Astrocyte of the hippocampus (primary cell): ENCODE measurements around the gene SP100.
"Not testable (repeated sequence)": the region's sequence is repeated elsewhere in the genome, so short reads cannot be mapped to it uniquely, and the experiment has no call there.

Source experiments
- DNase-seq: peaks from one replicate; pipeline ENCODE4 v3.0.0; 2011; ENCODE audit warnings: low read depth, low spot score

SP100 gene

DNA sequence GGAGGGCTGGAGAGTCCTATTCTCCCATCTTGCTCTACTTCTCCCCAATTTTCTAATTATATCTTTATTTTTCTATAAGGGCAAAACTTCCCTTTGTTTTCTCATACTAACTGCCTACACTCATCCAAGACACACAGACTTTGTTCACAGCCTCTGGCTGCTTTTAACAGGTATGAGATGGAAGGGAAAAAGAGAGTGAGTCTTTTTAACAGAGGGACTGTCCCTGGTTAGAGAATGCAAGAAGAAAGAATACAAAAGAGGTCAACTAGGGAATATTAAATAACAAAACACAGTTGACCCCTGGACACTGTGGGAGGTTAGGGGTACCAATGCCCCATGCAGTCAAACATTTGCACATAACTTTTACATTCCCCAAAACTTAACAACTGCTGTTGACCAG lies 41.8 kb downstream of the SP100 start:
- DNase-seq, result no peak

DNA sequence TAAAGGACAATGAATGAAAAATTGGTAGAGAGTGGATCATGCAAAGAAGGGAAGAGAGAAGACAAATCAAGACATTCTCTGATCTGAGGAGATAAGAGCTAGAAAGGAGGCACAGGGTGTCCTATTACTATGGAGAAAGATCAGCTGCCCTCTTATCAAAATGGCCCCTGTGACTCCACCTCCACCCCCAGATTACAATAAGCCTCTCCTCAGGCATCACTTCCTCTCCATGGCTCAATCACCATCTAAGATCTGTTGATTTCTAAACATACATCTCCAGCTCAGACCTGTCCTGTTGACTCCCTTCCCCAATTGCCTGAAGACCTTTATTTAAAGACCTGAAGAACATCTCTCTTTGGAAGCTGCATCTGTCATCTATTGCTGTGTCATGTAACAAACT lies 43.2 kb downstream of the SP100 start:
- no peak for DNase-seq

DNA sequence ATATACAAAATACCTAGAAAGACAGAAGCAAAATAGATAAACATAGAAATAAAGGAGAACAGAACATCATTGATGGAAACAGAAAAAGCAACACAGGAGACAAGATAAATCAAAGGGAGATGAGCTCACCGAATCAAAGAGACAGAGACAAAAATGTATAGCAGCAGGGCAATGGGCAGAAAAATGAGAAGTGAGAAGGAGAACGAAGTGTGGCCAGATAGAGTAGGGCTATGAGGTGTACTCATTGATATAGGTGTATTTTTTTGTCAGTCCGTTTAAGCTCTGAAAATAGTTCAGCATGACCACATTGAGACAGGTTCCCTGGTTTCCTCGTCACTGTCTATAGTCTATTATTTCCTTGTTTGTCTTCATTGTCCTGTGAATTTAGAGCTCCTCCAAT lies 55.1 kb downstream of the SP100 start:
- DNase-seq, result no peak

DNA sequence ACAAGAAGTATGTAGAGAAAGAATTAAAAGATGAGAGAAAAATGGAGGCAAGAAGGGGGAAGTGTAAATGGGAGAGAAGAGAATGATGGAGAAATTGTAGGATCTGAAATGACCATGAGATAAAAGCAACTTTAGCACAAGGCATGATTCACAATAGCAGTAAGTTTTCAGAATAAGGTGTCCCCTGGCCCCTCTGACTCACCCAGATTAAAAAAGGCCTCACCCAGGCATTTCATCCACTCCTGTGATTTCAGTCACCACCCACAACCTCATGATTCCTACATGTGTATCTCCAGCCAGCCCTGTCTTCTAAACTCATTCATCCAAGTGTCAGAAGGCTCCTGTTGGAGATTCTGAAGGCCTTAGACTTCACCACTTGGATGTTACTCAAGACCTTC lies 56.6 kb downstream of the SP100 start:
- peak; percentile 29 for DNase-seq

- no peak for DNase-seq
Measured at GRCh38 chr2:230473378-230473777, 57.4 kb downstream of the SP100 start.

DNA sequence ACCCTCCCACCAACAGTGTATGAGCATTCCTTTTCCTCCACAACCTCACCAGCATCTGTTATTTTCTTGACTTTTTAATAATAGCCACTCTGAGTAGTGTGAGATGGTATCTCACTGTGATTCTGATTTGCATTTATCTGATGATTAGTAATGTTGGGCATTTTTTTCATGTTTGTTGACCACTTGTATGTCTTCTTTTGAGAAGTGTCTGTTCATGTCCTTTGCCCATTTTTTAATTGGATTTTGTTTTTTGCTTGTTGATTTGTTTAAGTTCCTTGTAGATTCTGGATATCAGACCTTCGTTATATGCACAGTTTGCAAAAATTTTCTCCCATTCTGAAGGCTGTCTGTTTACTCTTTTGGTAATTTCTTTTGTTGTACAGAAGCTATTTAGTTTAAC lies 59.1 kb downstream of the SP100 start:
- DNase-seq, result no peak

- DNase-seq, result no peak
Measured at GRCh38 chr2:230485801-230486341, 69.9 kb downstream of the SP100 start.

DNA sequence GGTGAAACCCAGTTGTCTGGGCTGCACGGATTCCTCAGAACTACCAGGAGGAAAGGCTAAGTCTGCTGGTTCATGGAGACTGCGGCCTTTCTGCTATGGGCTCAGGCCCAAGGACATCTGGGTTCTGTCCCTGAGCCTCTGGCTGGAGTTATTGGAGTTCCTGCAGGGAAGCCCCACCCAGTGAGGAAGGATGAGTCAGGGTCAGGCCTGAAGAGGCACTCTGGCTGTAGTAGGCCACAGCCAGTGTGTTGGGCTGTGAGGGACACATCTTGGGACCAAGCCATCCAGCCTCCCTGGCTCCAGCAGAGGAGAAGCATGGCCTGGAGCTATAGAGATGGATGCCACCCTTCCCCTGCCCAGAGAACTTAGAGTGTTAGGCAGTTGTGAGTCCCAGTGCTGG lies 75.2 kb downstream of the SP100 start:
- not testable (repeated sequence) for DNase-seq

- no peak for DNase-seq
Measured at GRCh38 chr2:230492107-230492506, 76.1 kb downstream of the SP100 start.

GRCh38 chr2:230494980-230495379 lies 79.0 kb downstream of the SP100 start:
- DNase-seq, result no peak

GRCh38 chr2:230496891-230497290 lies 80.9 kb downstream of the SP100 start:
- no peak for DNase-seq

DNA sequence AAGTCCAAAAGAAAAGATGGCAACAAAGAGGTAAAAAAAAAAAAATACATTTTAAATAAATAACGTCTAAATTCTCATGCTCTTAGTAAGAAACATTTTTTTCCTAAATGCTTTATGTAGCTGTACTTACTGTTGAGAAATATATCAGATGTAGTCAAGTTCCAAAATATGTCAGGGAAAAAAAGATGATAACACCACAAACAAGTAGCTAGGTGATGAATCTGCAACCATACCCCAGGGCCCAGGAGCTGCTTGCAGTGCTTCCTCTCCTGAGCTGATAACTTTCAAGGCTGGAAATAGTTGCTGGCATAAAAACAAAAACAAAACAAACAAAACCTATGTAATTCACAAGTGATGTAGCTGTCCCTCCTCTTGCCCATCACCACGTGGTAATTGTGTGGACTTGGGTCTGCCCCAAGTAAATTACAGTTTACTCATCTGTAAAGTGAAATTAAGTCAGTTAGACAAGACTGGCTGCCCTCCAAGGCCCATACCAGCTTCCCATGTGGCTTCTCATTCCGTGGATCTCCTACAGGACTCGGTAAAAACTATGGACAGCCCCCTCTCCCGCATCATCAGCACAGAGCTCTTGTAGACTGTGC lies 82.6 kb downstream of the SP100 start:
- peak; percentile 29 for DNase-seq

DNA sequence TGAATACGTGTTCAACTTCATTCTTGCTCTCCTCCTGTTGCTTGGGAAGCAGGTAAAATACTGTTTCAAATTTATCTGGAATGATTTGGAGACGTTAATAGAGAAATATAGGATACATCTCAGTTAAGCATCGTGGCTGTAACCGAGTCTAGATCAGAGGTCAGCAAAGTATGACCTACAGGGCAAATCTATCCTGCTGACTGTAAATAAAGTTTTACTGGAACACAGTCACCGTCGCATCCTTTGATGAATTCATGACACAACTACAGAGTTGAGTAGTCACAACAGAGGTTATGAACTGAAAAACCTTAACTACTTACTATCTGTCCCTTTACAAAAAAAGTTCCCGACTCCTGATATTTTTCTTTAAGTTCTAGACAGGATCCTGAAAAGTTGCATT lies 86.6 kb downstream of the SP100 start:
- DNase-seq, result no peak

DNA sequence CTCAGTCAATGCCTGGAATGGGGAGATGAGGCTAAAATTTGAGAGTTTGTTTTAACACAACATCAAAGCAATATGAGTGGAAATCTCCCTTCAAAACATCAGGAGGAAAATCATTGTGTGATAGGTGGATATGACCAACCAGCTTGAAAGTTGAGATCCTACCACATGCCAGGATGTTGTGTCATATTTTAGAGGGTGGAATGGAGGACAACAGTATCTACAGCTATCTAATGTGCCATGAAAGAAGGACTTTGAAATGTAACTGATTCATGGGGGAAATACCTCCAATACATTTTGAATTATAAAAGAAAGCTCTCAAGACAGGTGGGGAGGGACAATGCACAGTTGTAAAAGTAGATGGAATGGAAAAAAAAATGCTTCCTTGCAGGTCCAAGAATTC lies 87.8 kb downstream of the SP100 start:
- DNase-seq, result no peak

DNA sequence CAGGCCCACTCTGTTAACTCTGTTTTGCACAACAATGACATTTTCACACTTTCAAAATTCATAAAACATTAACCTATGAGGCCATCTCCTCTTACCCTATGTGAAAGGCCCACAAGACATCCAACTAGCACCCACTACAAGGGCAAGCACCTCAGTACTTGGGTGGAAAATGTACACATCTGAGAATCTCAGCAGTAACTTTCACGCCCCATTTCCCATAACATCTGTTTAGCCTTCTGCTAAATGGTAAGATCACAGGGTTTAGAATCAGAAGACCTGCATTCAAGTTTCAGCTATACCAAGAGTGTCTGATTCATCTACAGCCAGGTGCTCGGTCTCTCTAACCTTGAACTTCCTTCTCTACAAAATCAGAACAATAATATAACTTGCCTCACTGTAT lies 89.2 kb downstream of the SP100 start:
- no peak for DNase-seq

DNA sequence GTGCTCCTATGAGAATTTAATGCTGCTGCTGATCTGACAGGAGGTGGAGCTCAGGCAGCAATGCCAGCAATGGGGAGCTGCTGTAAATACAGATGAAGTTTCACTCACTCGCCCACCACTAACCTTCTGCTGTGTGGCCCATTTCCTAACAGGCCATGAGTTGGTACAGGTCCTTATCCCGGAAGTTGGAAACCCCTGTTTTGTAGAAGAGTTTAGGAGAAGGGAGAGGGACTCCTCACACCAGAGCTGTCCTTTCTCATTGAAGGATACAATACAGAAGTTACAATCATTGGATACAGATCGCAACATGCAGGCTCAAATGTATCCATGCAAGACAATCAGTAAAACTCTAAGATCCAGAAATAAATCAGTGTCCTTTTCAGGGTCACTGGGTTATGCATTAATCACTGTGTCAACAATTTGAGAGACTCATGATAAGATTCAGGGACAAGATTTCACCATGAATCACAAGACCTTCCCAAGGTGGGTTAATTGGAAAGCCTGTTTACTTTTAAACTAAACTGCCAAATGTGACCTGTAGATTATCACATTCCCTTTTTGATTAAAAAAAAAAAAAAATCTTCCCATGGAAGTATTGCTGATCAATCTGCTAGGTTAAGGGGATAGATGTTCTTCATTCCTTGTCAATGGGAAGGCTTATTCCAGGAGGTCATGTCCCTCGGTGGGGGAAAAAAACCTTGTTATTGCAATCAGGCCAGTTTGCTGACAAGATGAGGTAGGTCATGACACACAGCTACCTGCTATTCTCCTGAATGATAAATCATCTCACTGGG lies 97.2 kb downstream of the SP100 start:
- DNase-seq, result no peak

DNA sequence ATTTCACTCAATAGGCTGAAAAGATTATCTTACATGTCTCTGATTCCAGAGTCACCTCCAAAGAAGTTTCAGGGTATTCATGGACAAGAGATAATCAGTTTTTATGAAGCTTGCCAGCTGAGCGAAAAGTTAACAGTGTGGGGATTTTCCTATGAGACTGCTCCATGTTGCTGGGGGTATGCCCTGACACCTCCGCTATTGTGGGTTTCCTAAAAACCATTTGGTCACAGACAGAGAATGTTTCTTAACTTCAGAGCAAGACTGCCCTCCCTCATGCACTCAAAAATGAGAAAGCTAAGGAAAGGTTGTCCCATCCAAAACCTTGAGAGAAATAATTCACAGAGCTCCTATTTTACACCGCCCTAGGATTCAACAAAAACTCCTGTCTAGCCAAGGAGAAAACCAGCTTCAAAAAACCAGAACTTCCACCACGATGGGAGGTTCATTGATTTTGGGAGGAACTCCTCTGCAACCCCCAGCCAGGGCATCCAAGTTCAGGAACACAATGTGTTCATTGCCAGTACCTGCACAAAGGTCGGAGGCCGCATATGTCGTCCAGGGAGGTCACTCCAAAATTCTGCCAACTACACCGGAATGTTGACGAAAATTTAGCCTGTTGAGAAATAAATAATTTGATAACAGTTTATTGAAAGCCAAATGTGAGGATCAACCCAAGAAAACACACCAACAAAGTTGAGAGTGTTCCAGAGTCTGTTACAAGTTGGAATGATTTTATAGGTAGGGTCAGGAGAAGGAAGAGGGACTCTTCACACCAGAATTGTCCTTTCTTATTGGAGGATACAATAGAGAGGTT lies 104.3 kb downstream of the SP100 start:
- no peak for DNase-seq

DNA sequence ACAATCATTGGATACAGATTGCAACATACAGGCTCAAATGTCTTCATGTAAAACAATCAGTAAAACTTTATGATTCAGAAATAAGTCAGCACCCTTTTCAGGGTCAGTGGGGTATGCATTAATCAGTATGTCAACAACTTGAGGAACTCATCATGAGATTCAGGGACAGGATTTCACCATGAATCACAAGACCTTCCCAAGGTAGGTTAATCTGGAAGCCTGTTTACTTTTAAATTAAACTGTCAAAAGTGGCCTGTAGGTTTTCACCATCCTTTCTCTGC lies 104.8 kb downstream of the SP100 start:
- peak; percentile 9 for DNase-seq

GRCh38 chr2:230521386-230521785 lies 105.4 kb downstream of the SP100 start:
- no peak for DNase-seq

GRCh38 chr2:230525682-230526081 lies 109.7 kb downstream of the SP100 start:
- DNase-seq, result no peak

GRCh38 chr2:230537531-230537976 lies 121.6 kb downstream of the SP100 start:
- DNase-seq, result no peak

DNA sequence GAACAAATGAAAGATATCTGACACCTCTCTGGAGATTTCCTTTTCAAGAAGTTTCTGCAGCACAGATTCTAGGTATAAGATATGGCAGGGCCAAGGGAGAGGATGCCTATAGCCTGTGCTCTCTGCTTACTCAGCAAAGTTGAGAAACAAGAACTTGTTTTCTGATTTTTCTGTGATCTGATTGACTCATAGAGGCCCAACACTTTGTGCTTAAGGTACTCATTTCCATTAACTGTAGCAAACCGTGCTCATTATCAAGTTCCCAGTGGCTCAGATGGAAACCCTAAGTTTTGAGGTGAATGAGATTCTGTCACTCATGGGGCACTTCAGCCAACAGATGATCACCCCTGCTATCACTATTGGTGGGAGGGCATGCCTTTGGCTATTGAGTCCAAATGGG lies 124.3 kb downstream of the SP100 start:
- no peak for DNase-seq
